ENCODE measurements around the gene LUZP2.

GRCh38 chr11:24890426-24890825 lies 393.6 kb downstream of the LUZP2 start:
- no peak for TF ChIP-seq POLR2A (IDR thresholded peaks at IDR 0.05)
- no peak for TF ChIP-seq CTCF (IDR thresholded peaks at IDR 0.05 in 8 of 11, conservative IDR thresholded peaks at IDR 0.05 in 3 of 11)
